Spleen (tissue), 7 donors: ENCODE data around the gene MSRB2.

Experiments
- POLR2A ChIP-seq, 3 donors: fragments of 450-650 bp; IDR thresholded peaks; one replicate each; pipeline ENCODE4 v1.5.1; 2017; ENCODE audit warnings: antibody characterized with exemption in 3 of 3, mild to moderate bottlenecking in 1 of 3
- POLR2AphosphoS5 ChIP-seq, 3 donors: sonication (generic); formaldehyde crosslinking; IDR thresholded peaks; one replicate each; pipeline ENCODE4 v1.5.1; 2017; ENCODE audit warnings: antibody characterized with exemption in 3 of 3
- TF ChIP-seq, protein P1 (sequence below), 11 experiments: fragments of 200-600 bp in 7 of 11; fragments of 450-650 bp in 4 of 11; sonication (generic) in 4 of 11; IDR thresholded peaks in 8 of 11; conservative IDR thresholded peaks in 3 of 11; 1 replicate in 7 of 11; 2 replicates in 4 of 11; pipeline versions ENCODE4 v1.4.0 to v1.8.0; 2016 to 2021; ENCODE audit warnings: antibody characterized with exemption in 11 of 11, inconsistent platforms in 4 of 11, mild to moderate bottlenecking in 1 of 11
- donor health status: DM: no; HTN: no; CAD: no; lungs with moderate emphysema.
- donor health status: DM: no; HTN: no; CAD: no.
- donor health status: DM: no; HTN: no; CAD: no.

DNA sequence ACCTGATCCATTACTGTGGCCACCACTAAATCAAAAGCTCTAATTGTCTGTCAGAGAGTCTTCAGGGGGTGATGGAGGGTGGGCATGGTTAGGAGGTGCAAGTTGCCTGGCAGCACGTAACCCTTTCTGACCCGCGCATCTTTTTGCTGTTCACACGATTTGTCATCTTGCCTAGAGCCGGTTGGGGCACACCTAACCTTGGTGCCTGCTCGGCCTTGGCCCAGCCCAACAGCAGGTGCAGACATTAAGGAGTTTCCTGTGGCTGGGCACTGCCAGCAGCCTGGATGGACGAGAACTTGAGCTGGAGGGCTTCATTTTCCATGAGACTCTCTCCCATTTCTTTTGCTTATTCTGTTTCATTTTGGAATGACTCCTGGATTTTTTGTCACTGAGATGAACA is 55.7 kb downstream of the MSRB2 start:
- TF ChIP-seq, protein P1, sequence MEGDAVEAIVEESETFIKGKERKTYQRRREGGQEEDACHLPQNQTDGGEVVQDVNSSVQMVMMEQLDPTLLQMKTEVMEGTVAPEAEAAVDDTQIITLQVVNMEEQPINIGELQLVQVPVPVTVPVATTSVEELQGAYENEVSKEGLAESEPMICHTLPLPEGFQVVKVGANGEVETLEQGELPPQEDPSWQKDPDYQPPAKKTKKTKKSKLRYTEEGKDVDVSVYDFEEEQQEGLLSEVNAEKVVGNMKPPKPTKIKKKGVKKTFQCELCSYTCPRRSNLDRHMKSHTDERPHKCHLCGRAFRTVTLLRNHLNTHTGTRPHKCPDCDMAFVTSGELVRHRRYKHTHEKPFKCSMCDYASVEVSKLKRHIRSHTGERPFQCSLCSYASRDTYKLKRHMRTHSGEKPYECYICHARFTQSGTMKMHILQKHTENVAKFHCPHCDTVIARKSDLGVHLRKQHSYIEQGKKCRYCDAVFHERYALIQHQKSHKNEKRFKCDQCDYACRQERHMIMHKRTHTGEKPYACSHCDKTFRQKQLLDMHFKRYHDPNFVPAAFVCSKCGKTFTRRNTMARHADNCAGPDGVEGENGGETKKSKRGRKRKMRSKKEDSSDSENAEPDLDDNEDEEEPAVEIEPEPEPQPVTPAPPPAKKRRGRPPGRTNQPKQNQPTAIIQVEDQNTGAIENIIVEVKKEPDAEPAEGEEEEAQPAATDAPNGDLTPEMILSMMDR (IDR thresholded peaks at IDR 0.05 in 8 of 11, conservative IDR thresholded peaks at IDR 0.05 in 3 of 11), result no peak
- no peak for TF ChIP-seq POLR2AphosphoS5 (IDR thresholded peaks at IDR 0.05)
- no peak for TF ChIP-seq POLR2A (IDR thresholded peaks at IDR 0.05)
